ENCODE data around the gene RASL11B.

Gene RASL11B

GRCh38 chr4:52894443-52894842 lies 32.3 kb downstream of the RASL11B start:
- Histone ChIP-seq H3K9ac (ENCODE audit: low read length) (no peak overlapping the region), H3K4ac (ENCODE audit: low read depth in 1 of 2, low read length in 2 of 2) (no peak overlapping the region), H3K79me1 (replicated peaks; ENCODE audit: low read length, poor library complexity, severe bottlenecking) (no peaks in the 10 kb centered on the region), H3K23ac (ENCODE audit: low read length in 2 of 2) (no peak overlapping the region), H4K8ac (ENCODE audit: low read length) (no peak overlapping the region), H2AFZ (ENCODE audit: low read depth, low read length) (no peak overlapping the region), H2BK15ac (ENCODE audit: low read depth, poor library complexity, severe bottlenecking) (no peak overlapping the region), H4K91ac (ENCODE audit: low read length) (no peak overlapping the region), H3K36me3 (ENCODE audit: control insufficient read depth in 1 of 2, insufficient read depth in 2 of 2, low read depth in 1 of 2, low read length in 2 of 2) (no peaks in the 10 kb centered on the region), H3K27ac (ENCODE audit: low read length, poor library complexity, severe bottlenecking) (no peak overlapping the region), H2BK12ac (ENCODE audit: low read length in 2 of 2) (no peak overlapping the region), H3K4me2 (ENCODE audit: low read length, poor library complexity, severe bottlenecking) (no peak overlapping the region), H3K14ac (ENCODE audit: low read length in 2 of 2) (no peak overlapping the region), H2BK5ac (ENCODE audit: low read depth, low read length, poor library complexity, severe bottlenecking) (no peak overlapping the region), H3K18ac (ENCODE audit: low read depth in 1 of 2, low read length in 2 of 2) (no peak overlapping the region), H3K4me3 (ENCODE audit: insufficient read depth in 1 of 2, low read depth in 1 of 2, low read length in 2 of 2) (no peak overlapping the region), H3K9me3 (ENCODE audit: control insufficient read depth, low read length) (no peaks in the 10 kb centered on the region), H3K4me1 (ENCODE audit: control insufficient read depth, insufficient read depth, low read depth, low read length) (no peaks in the 10 kb centered on the region), H2AK5ac (ENCODE audit: low read length, severe bottlenecking) (no peak overlapping the region), H2BK120ac (ENCODE audit: low read depth, low read length) (no peak overlapping the region), H3K27me3 (ENCODE audit: control insufficient read depth in 1 of 2, insufficient read depth in 1 of 2, low read length in 2 of 2) (no peaks in the 10 kb centered on the region)
- WGBS = no CpG with 5 or more reads among the region's 1 CpG
- DNase-seq = no peak

GRCh38 chr4:52903273-52903672 lies 41.2 kb downstream of the RASL11B start:
- no peak overlapping the region for H2BK15ac ChIP-seq (ENCODE audit: low read depth, poor library complexity, severe bottlenecking)
- peaks cover 3% of the 10 kb centered on the region for H3K9me3 ChIP-seq (ENCODE audit: control insufficient read depth, low read length)
- H2BK120ac ChIP-seq (ENCODE audit: low read depth, low read length) = no peak overlapping the region
- H3K4me2 ChIP-seq (ENCODE audit: low read length, poor library complexity, severe bottlenecking) = no peak overlapping the region
- H4K8ac ChIP-seq (ENCODE audit: low read length) = peak overlapping the region; percentile 4
- no peak overlapping the region for H3K4me3 ChIP-seq (ENCODE audit: insufficient read depth in 1 of 2, low read depth in 1 of 2, low read length in 2 of 2)
- no peak overlapping the region for H3K18ac ChIP-seq (ENCODE audit: low read depth in 1 of 2, low read length in 2 of 2)
- H3K4me1 ChIP-seq (ENCODE audit: control insufficient read depth, insufficient read depth, low read depth, low read length) = peaks cover 9% of the 10 kb centered on the region
- DNase-seq = no peak
- H2AFZ ChIP-seq (ENCODE audit: low read depth, low read length) = no peak overlapping the region
- H4K91ac ChIP-seq (ENCODE audit: low read length) = no peak overlapping the region
- H3K36me3 ChIP-seq (ENCODE audit: control insufficient read depth in 1 of 2, insufficient read depth in 2 of 2, low read depth in 1 of 2, low read length in 2 of 2) = peaks cover 6 to 37% of the 10 kb centered on the region in 2 experiments
- no peak overlapping the region for H3K23ac ChIP-seq (ENCODE audit: low read length in 2 of 2)
- H3K27me3 ChIP-seq (ENCODE audit: control insufficient read depth in 1 of 2, insufficient read depth in 1 of 2, low read length in 2 of 2) = no peaks in the 10 kb centered on the region
- no peak overlapping the region for H2BK5ac ChIP-seq (ENCODE audit: low read depth, low read length, poor library complexity, severe bottlenecking)
- H3K14ac ChIP-seq (ENCODE audit: low read length in 2 of 2) = peak overlapping the region in 1 of 2 experiments; percentile 1
- no peak overlapping the region for H2BK12ac ChIP-seq (ENCODE audit: low read length in 2 of 2)
- H3K9ac ChIP-seq (ENCODE audit: low read length) = no peak overlapping the region
- peak overlapping the region; percentile 15 for H2AK5ac ChIP-seq (ENCODE audit: low read length, severe bottlenecking)
- WGBS = 98% methylated on average over 4 of the region's 4 CpGs
- no peaks in the 10 kb centered on the region for H3K79me1 ChIP-seq (replicated peaks; ENCODE audit: low read length, poor library complexity, severe bottlenecking)
- no peak overlapping the region for H3K27ac ChIP-seq (ENCODE audit: low read length, poor library complexity, severe bottlenecking)
- H3K4ac ChIP-seq (ENCODE audit: low read depth in 1 of 2, low read length in 2 of 2) = no peak overlapping the region

GRCh38 chr4:52904421-52904820 lies 42.3 kb downstream of the RASL11B start:
- no peaks in the 10 kb centered on the region for H3K79me1 ChIP-seq (replicated peaks; ENCODE audit: low read length, poor library complexity, severe bottlenecking)
- H2BK5ac ChIP-seq (ENCODE audit: low read depth, low read length, poor library complexity, severe bottlenecking) = no peak overlapping the region
- no peak overlapping the region for H2BK120ac ChIP-seq (ENCODE audit: low read depth, low read length)
- H3K14ac ChIP-seq (ENCODE audit: low read length in 2 of 2) = peak overlapping the region in 1 of 2 experiments; percentile 39
- no peak for DNase-seq
- peaks cover 3% of the 10 kb centered on the region for H3K9me3 ChIP-seq (ENCODE audit: control insufficient read depth, low read length)
- H4K91ac ChIP-seq (ENCODE audit: low read length) = no peak overlapping the region
- H2BK12ac ChIP-seq (ENCODE audit: low read length in 2 of 2) = no peak overlapping the region
- H4K8ac ChIP-seq (ENCODE audit: low read length) = no peak overlapping the region
- 97% methylated on average over 4 of the region's 4 CpGs for WGBS
- H3K4ac ChIP-seq (ENCODE audit: low read depth in 1 of 2, low read length in 2 of 2) = no peak overlapping the region
- H3K27ac ChIP-seq (ENCODE audit: low read length, poor library complexity, severe bottlenecking) = peak overlapping the region; percentile 67
- H3K4me3 ChIP-seq (ENCODE audit: insufficient read depth in 1 of 2, low read depth in 1 of 2, low read length in 2 of 2) = no peak overlapping the region
- no peak overlapping the region for H2BK15ac ChIP-seq (ENCODE audit: low read depth, poor library complexity, severe bottlenecking)
- H3K27me3 ChIP-seq (ENCODE audit: control insufficient read depth in 1 of 2, insufficient read depth in 1 of 2, low read length in 2 of 2) = no peaks in the 10 kb centered on the region
- H3K4me2 ChIP-seq (ENCODE audit: low read length, poor library complexity, severe bottlenecking) = peak overlapping the region; percentile 7
- no peak overlapping the region for H2AFZ ChIP-seq (ENCODE audit: low read depth, low read length)
- peaks cover 9% of the 10 kb centered on the region for H3K4me1 ChIP-seq (ENCODE audit: control insufficient read depth, insufficient read depth, low read depth, low read length)
- H3K36me3 ChIP-seq (ENCODE audit: control insufficient read depth in 1 of 2, insufficient read depth in 2 of 2, low read depth in 1 of 2, low read length in 2 of 2) = peaks cover 6 to 37% of the 10 kb centered on the region in 2 experiments
- H3K9ac ChIP-seq (ENCODE audit: low read length) = no peak overlapping the region
- H2AK5ac ChIP-seq (ENCODE audit: low read length, severe bottlenecking) = no peak overlapping the region
- H3K23ac ChIP-seq (ENCODE audit: low read length in 2 of 2) = no peak overlapping the region
- H3K18ac ChIP-seq (ENCODE audit: low read depth in 1 of 2, low read length in 2 of 2) = no peak overlapping the region

- Histone ChIP-seq H2BK5ac (ENCODE audit: low read depth, low read length, poor library complexity, severe bottlenecking) (no peak overlapping the region), H3K9me3 (ENCODE audit: control insufficient read depth, low read length) (no peaks in the 10 kb centered on the region), H3K27ac (ENCODE audit: low read length, poor library complexity, severe bottlenecking) (no peak overlapping the region), H3K23ac (ENCODE audit: low read length in 2 of 2) (no peak overlapping the region), H3K27me3 (ENCODE audit: control insufficient read depth in 1 of 2, insufficient read depth in 1 of 2, low read length in 2 of 2) (no peaks in the 10 kb centered on the region), H4K91ac (ENCODE audit: low read length) (no peak overlapping the region), H3K18ac (ENCODE audit: low read depth in 1 of 2, low read length in 2 of 2) (no peak overlapping the region), H2BK120ac (ENCODE audit: low read depth, low read length) (no peak overlapping the region), H3K4me1 (ENCODE audit: control insufficient read depth, insufficient read depth, low read depth, low read length) (peaks cover 9% of the 10 kb centered on the region), H3K36me3 (ENCODE audit: control insufficient read depth in 1 of 2, insufficient read depth in 2 of 2, low read depth in 1 of 2, low read length in 2 of 2) (peaks cover 0 to 30% of the 10 kb centered on the region in 2 experiments), H3K4me2 (ENCODE audit: low read length, poor library complexity, severe bottlenecking) (no peak overlapping the region), H2AK5ac (ENCODE audit: low read length, severe bottlenecking) (no peak overlapping the region), H3K79me1 (replicated peaks; ENCODE audit: low read length, poor library complexity, severe bottlenecking) (no peaks in the 10 kb centered on the region), H2AFZ (ENCODE audit: low read depth, low read length) (no peak overlapping the region), H3K14ac (ENCODE audit: low read length in 2 of 2) (no peak overlapping the region), H3K4ac (ENCODE audit: low read depth in 1 of 2, low read length in 2 of 2) (no peak overlapping the region), H2BK15ac (ENCODE audit: low read depth, poor library complexity, severe bottlenecking) (no peak overlapping the region), H3K9ac (ENCODE audit: low read length) (no peak overlapping the region), H3K4me3 (ENCODE audit: insufficient read depth in 1 of 2, low read depth in 1 of 2, low read length in 2 of 2) (no peak overlapping the region), H4K8ac (ENCODE audit: low read length) (no peak overlapping the region), H2BK12ac (ENCODE audit: low read length in 2 of 2) (no peak overlapping the region)
- no CpG with 5 or more reads among the region's 2 CpGs for WGBS
- no peak for DNase-seq
These were observed 45.4 kb downstream of the RASL11B start for GRCh38 chr4:52907510-52907909.
